Right lobe of liver (tissue), 4 donors: ENCODE measurements around the gene DOCK1.

Experiments used
- POLR2A ChIP-seq: fragments of 450-650 bp; IDR thresholded peaks from one replicate; pipeline ENCODE4 v1.6.1; 2017; ENCODE audit warnings: antibody characterized with exemption, mild to moderate bottlenecking
- TF ChIP-seq, protein P1 (sequence below), 4 donors: fragments of 200-600 bp in 3 of 4; fragments of 450-650 bp in 1 of 4; IDR thresholded peaks; one replicate each; pipeline versions ENCODE4 v1.5.1 to v1.8.0; 2016 to 2022; ENCODE audit warnings: antibody characterized with exemption in 4 of 4, mild to moderate bottlenecking in 2 of 4
- donor health status: DM: no; HTN: no; CAD: no.
- donor health status: DM: no; HTN: no; CAD: no.
- donor health status: DM: no; HTN: yes; CAD: no.

DNA sequence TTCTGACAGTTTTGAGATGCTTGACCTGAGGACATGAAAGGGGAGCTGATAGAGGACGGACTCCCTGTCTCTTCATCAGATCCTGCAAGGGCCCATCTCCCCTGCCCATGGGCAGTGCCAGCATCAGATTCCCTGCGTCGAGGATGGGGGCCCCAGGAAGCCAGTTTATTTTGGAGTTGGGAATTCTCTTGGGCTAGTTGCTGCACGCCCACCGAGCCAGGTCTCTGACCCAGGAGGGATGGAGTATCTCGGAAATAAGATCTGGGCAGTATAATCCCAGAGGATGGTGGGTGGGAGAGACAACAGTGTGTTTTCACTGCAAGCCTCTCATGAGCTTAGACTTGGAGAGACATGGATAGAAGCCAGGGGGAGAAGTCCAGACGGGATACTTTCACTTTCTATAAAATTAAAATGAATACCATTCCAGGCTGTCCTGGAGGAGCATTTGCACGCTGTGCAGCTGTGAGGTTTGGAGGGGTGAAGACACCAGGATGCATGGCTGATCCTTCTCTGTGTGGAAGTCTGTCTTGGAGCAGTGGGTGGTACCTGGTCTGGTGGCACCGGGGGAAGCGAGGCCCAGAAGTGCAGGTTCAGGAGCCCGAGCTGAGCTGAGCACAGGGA is 25.8 kb downstream of the DOCK1 start:
- TF ChIP-seq, protein P1, sequence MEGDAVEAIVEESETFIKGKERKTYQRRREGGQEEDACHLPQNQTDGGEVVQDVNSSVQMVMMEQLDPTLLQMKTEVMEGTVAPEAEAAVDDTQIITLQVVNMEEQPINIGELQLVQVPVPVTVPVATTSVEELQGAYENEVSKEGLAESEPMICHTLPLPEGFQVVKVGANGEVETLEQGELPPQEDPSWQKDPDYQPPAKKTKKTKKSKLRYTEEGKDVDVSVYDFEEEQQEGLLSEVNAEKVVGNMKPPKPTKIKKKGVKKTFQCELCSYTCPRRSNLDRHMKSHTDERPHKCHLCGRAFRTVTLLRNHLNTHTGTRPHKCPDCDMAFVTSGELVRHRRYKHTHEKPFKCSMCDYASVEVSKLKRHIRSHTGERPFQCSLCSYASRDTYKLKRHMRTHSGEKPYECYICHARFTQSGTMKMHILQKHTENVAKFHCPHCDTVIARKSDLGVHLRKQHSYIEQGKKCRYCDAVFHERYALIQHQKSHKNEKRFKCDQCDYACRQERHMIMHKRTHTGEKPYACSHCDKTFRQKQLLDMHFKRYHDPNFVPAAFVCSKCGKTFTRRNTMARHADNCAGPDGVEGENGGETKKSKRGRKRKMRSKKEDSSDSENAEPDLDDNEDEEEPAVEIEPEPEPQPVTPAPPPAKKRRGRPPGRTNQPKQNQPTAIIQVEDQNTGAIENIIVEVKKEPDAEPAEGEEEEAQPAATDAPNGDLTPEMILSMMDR (IDR thresholded peaks at IDR 0.05), result no peak
- TF ChIP-seq POLR2A, result no peak
